GM12878 (cell line): ENCODE data around the gene CIDEC. TPM values are rescaled to one million over a fixed set of nuclear protein-coding genes. Genes with fewer than 3 reads are reported as not detected.

ENCODE experiments used
- BCLAF1 ChIP-seq: fragments of 450-650 bp; IDR thresholded peaks from 2 replicates; pipeline ENCODE4 v1.6.1; 2017; ENCODE audit warnings: antibody characterized with exemption, mild to moderate bottlenecking, moderate library complexity
- IRF3 ChIP-seq: fragments of 450-650 bp; IDR thresholded peaks from 2 replicates; pipeline ENCODE4 v1.6.1; 2014; ENCODE audit warnings: mild to moderate bottlenecking
- MAX ChIP-seq: IDR thresholded peaks from 2 replicates; pipeline ENCODE4 v1.6.1; 2012; ENCODE audit warnings: low read depth, low read length, improper control_type of control experiment
- MTA3 ChIP-seq: IDR thresholded peaks from 2 replicates; pipeline ENCODE4 v1.6.1; 2012; ENCODE audit warnings: low read length, inconsistent platforms, borderline replicate concordance
- NFXL1 ChIP-seq: fragments of 450-650 bp; IDR thresholded peaks from 2 replicates; pipeline ENCODE4 v1.6.1; 2017; ENCODE audit warnings: antibody characterized with exemption, mild to moderate bottlenecking, borderline replicate concordance
- NFYA ChIP-seq: IDR thresholded peaks from 2 replicates; pipeline ENCODE4 v1.6.1; 2011; ENCODE audit warnings: low read depth, mild to moderate bottlenecking, low read length, improper control_type of control experiment, borderline replicate concordance
- RAD21 ChIP-seq: IDR thresholded peaks from 2 replicates; pipeline ENCODE4 v1.6.1; 2011; ENCODE audit warnings: mild to moderate bottlenecking, low read depth, low read length, moderate library complexity; ENCODE audit not compliant: insufficient read depth
- RB1 ChIP-seq: fragments of 450-650 bp; formaldehyde crosslinking; IDR thresholded peaks from 2 replicates; pipeline ENCODE4 v1.6.1; 2017; ENCODE audit warnings: mild to moderate bottlenecking, borderline replicate concordance
- YBX1 ChIP-seq: fragments of 450-650 bp; IDR thresholded peaks from 2 replicates; pipeline ENCODE4 v1.6.1; 2016; ENCODE audit warnings: antibody characterized with exemption
- YY1 ChIP-seq: IDR thresholded peaks from 2 replicates; pipeline ENCODE4 v1.6.1; 2011; ENCODE audit warnings: low read depth, mild to moderate bottlenecking, low read length
- polyA plus RNA-seq, 11 experiments: library from polyadenylated mRNA; depleted of rRNA in 4 of 11; unstranded in 6 of 11; stranded (reverse) in 5 of 11; fragments of >200 nt; fragmentation: Nextera tagmentation in 4 of 11; fragmentation: Illumina TruSeq in 1 of 11; extraction: Ambion mirVana in 4 of 11; extraction: Trizol in 1 of 11; gene quantifications; 1 replicate in 1 of 11; 2 replicates in 10 of 11; pipeline versions ENCODE4 v1.2.1 to v1.2.3, GENCODE V29; 2011 to 2016; ENCODE audit warnings: inconsistent platforms in 2 of 11, missing spikeins in 2 of 11, low read depth in 1 of 11
- total RNA-seq, 4 experiments: library from RNA; depleted of rRNA in 3 of 4; stranded (reverse); fragments of >200 nt in 3 of 4; fragmentation: Illumina TruSeq in 1 of 4; extraction: Trizol in 1 of 4; gene quantifications; 2 replicates each; pipeline versions ENCODE4 v1.2.1 to v1.2.3, GENCODE V29; 2013 to 2021

CIDEC gene
- total and polyA plus RNA-seq, 10 of the 15 experiments (the other 5 are each of a cell fraction or from before 2014, with no cell fraction given): 0.10 to 0.49 TPM; not detected in 8

DNA sequence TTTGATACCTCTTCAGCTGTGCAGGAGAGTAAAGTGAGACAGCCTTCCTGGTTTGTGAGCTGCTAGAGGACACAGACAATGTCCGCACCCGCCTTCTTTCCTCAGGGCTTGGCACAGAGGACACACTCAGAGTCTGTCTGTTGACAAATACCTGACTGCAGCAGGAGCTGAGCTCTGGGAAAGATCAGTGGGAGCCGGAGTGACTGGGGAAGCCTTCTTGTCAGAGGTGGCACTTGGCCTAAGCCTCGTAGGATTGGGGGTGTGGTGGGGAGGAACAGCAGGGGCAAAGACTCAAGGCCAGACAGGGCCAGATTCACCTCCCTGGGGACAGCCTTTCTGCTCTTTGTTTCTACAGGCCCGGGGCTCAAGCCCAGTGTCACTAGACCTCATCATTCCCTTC lies 33.5 kb upstream of the CIDEC start (continued):
- TF ChIP-seq RB1 (no peak), NFXL1 (no peak), YBX1 (no peak), MAX (no peak), NFYA (no peak), IRF3 (no peak), RAD21 (no peak), MTA3 (no peak), YY1 (no peak), BCLAF1 (no peak)
